B cell (primary cell): ENCODE results near the gene TMEM134. TPM values are rescaled to one million over a fixed set of nuclear protein-coding genes. Genes with fewer than 3 reads are reported as not detected.

ENCODE experiments used
- ATAC-seq: fragments of 200-7000 bp; cut with Tn5 transposase; one replicate; pipeline ENCODE4 v1.10.0; 2021; ENCODE audit warnings: low read depth, mild to moderate bottlenecking, moderate number of reproducible peaks, moderate library complexity
- CTCF ChIA-PET: fragments of 350-600 bp; sonication (Branson Sonifier 250); formaldehyde crosslinking; loops from one replicate; lab custom pipeline; 2021; ENCODE audit warnings: antibody characterized with exemption, inconsistent platforms; lab: Charles Lee
- POLR2A ChIA-PET: fragments of 350-600 bp; sonication (Branson Sonifier 250); formaldehyde crosslinking; loops from one replicate; lab custom pipeline; 2021; ENCODE audit warnings: antibody characterized with exemption; lab: Charles Lee
- DNase-seq: peaks from one replicate; pipeline ENCODE4 v3.0.0; 2013
- H2AFZ ChIP-seq: 2 replicates; pipeline ENCODE4 v1.6.1; 2012; ENCODE audit warnings: mild to moderate bottlenecking, low read depth, low read length; ENCODE audit not compliant: insufficient read depth, poor library complexity, severe bottlenecking
- H3K27ac ChIP-seq, 2 donors: 1 replicate in 1 of 2; 2 replicates in 1 of 2; pipeline ENCODE4 v1.5.1; 2012 to 2013; ENCODE audit warnings: low read length in 2 of 2, mild to moderate bottlenecking in 2 of 2, moderate library complexity in 1 of 2
- H3K27me3 ChIP-seq, 4 experiments: fragments of 200-600 bp in 1 of 4; sonication (generic) in 1 of 4; replicated peaks in 1 of 4; 1 replicate in 2 of 4; 2 replicates in 2 of 4; pipeline versions ENCODE4 v1.6.1 to v1.7.0; 2013 to 2016; ENCODE audit warnings: low read length in 3 of 4, mild to moderate bottlenecking in 2 of 4, mixed read lengths in 1 of 4, moderate library complexity in 1 of 4; ENCODE audit not compliant: insufficient read depth in 4 of 4, control insufficient read depth in 3 of 4; ENCODE audit errors: control extremely low read depth in 1 of 4
- H3K36me3 ChIP-seq, 2 experiments: replicated peaks in 1 of 2; 1 replicate in 1 of 2; 2 replicates in 1 of 2; pipeline versions ENCODE4 v1.6.1 to v1.7.1; 2013; ENCODE audit warnings: low read length in 1 of 2; ENCODE audit not compliant: insufficient read depth in 2 of 2, control insufficient read depth in 1 of 2; ENCODE audit errors: control extremely low read depth in 1 of 2, extremely low read depth in 1 of 2
- H3K4me1 ChIP-seq, 2 donors: fragments of 200-600 bp in 1 of 2; sonication (generic) in 1 of 2; 1 replicate in 1 of 2; 2 replicates in 1 of 2; pipeline versions ENCODE4 v1.5.1 to v1.6.1; 2013 to 2017; ENCODE audit warnings: low read length in 2 of 2; ENCODE audit not compliant: control insufficient read depth in 2 of 2, insufficient read depth in 2 of 2
- H3K4me2 ChIP-seq: replicated peaks from 2 replicates; pipeline ENCODE3; 2012; ENCODE audit warnings: mild to moderate bottlenecking, low read depth, low read length; ENCODE audit not compliant: poor library complexity, severe bottlenecking
- H3K4me3 ChIP-seq, 5 experiments: fragments of 200-600 bp in 1 of 5; sonication (generic) in 1 of 5; 1 replicate in 3 of 5; 2 replicates in 2 of 5; pipeline versions ENCODE4 v1.5.1 to v1.7.0; 2011 to 2016; ENCODE audit warnings: low read length in 4 of 5, mild to moderate bottlenecking in 4 of 5, low read depth in 2 of 5, control low read depth in 1 of 5, moderate library complexity in 1 of 5; ENCODE audit not compliant: insufficient read depth in 1 of 5; ENCODE audit errors: control extremely low read depth in 1 of 5, extremely low read depth in 1 of 5
- H3K79me2 ChIP-seq: fragments of 200-600 bp; sonication (generic); one replicate; pipeline ENCODE4 v1.6.0; 2016; ENCODE audit warnings: low read length; ENCODE audit not compliant: control insufficient read depth, insufficient read depth
- H3K9ac ChIP-seq: fragments of 200-600 bp; sonication (generic); 2 replicates; pipeline ENCODE4 v1.6.1; 2017; ENCODE audit warnings: mild to moderate bottlenecking, low read length, moderate library complexity
- H3K9me3 ChIP-seq, 3 donors: one replicate each; pipeline versions ENCODE4 v1.6.1 to v1.7.1; 2013; ENCODE audit warnings: low read length in 2 of 3; ENCODE audit not compliant: control insufficient read depth in 2 of 3, insufficient read depth in 1 of 3; ENCODE audit errors: control extremely low read depth in 1 of 3
- H4K20me1 ChIP-seq: 2 replicates; pipeline ENCODE4 v1.6.0; 2012; ENCODE audit warnings: mild to moderate bottlenecking, low read length; ENCODE audit not compliant: insufficient read depth, control insufficient read depth, poor library complexity, severe bottlenecking
- H3K27ac Mint-ChIP-seq: one replicate; pipeline ENCODE4 v1.8.0; 2021; ENCODE audit warnings: mixed read lengths
- H3K27me3 Mint-ChIP-seq: one replicate; pipeline ENCODE4 v1.8.0; 2021; ENCODE audit warnings: mixed read lengths
- H3K4me1 Mint-ChIP-seq: one replicate; pipeline ENCODE4 v1.8.0; 2021; ENCODE audit warnings: mixed read lengths
- H3K4me3 Mint-ChIP-seq: one replicate; pipeline ENCODE4 v1.8.0; 2021; ENCODE audit warnings: mixed read lengths
- H3K9me3 Mint-ChIP-seq: one replicate; pipeline ENCODE4 v1.8.0; 2022; ENCODE audit warnings: mixed read lengths; ENCODE audit not compliant: insufficient read depth
- EZH2 ChIP-seq: IDR thresholded peaks from 2 replicates; pipeline ENCODE4 v1.6.1; 2012; ENCODE audit warnings: borderline replicate concordance, low read depth, mild to moderate bottlenecking, moderate library complexity, low read length; ENCODE audit not compliant: insufficient read depth, poor library complexity, severe bottlenecking
- WGBS: methylation state at CpG from one replicate; pipeline ENCODE4 v1.1.5; 2013; ENCODE audit warnings: missing lambda C conversion rate; ENCODE audit not compliant: insufficient coverage; 5-methylcytosine and 5-hydroxymethylcytosine counted together
- intact Hi-C: fragments of 100-400 bp; cut with micrococcal nuclease; formaldehyde crosslinking; loops from one replicate; pipeline ENCODE4 v1.10.0; 2022
- polyA plus RNA-seq: library from polyadenylated mRNA; depleted of rRNA; stranded (reverse); fragments of >200 nt; gene quantifications from 2 replicates; pipeline ENCODE4 v1.2.3, GENCODE V29; 2012
- total RNA-seq, 2 donors: library from RNA; stranded (reverse); fragments of 120-200 nt in 1 of 2; gene quantifications; 1 replicate in 1 of 2; 2 replicates in 1 of 2; pipeline versions ENCODE4 v1.2.3 to v1.2.4, GENCODE V29; 2013 to 2022
- TF ChIP-seq, protein P1 (sequence below): fragments of 200-600 bp; IDR thresholded peaks from one replicate; pipeline ENCODE4 v1.8.0; 2022; ENCODE audit warnings: antibody characterized with exemption, mild to moderate bottlenecking

TMEM134 gene
- total and polyA plus RNA-seq, 2 donors (not counting 1 experiment from before 2014, with no cell fraction given): 167 to 197 TPM

DNA sequence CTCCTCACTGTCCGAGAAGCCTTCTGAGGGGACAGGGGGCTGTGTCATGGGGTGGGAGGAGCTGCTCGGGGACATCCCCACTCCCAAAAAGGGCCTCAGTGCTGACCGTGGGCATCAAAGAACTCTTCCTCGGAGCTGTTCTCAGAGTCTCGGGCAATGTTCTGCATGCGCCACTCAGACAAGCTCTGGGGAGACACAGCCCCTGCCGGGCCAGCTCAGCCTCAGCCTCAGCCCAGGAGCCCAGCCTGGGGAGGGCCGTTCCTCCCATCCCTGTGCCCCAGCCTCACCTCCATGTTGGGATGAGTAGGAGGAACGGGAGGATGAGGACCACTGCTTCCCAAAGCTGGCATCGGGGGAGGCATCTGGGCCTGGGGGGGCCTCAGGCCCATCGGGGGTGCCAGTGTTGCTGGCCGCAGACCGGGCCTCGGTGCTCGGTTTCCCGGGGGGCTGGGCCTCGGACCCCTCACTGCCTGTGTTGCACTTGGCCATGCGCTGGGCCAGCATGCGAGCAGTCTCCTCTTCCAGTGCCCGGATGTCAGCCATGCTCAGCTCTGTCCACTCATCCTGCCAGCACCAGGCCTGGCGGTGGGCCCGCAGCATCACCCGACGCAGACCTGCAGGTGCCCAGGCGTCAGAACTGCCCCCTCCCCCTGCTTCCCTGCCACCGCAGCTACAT is 30.9 kb upstream of the TMEM134 start:
- Histone ChIP-seq H3K79me2 (peaks cover 38% of the 10 kb centered on the region), H3K4me3 (no peak overlapping the region), H4K20me1 (peaks cover 57% of the 10 kb centered on the region), H3K9ac (no peak overlapping the region), H3K27ac (no peak overlapping the region), H3K27me3 (no peaks in the 10 kb centered on the region), H3K36me3 (peaks cover 0 to 77% of the 10 kb centered on the region in 2 experiments), H2AFZ (no peak overlapping the region), H3K4me2 (no peak overlapping the region), H3K9me3 (no peaks in the 10 kb centered on the region), H3K4me1 (peaks cover 11 to 16% of the 10 kb centered on the region in 2 donors)
- no peak overlapping the region for H3K27ac Mint-ChIP-seq
- no peak for ATAC-seq
- H3K27me3 Mint-ChIP-seq: no peaks in the 10 kb centered on the region
- CTCF ChIA-PET: no interaction called here
- POLR2A ChIA-PET: interaction anchor here (0.5 kb wide), 1 partner anchor 79 kb away, joined by 4 read pairs; no protein-coding TSS in a partner anchor
- intact Hi-C loops: no loop called here
- no peak for DNase-seq
- peaks cover 20% of the 10 kb centered on the region for H3K4me1 Mint-ChIP-seq
- 97% methylated on average over 20 of the region's 26 CpGs for WGBS
- H3K9me3 Mint-ChIP-seq: no peaks in the 10 kb centered on the region
- H3K4me3 Mint-ChIP-seq: no peak overlapping the region
- TF ChIP-seq EZH2: no peak
- TF ChIP-seq, protein P1, sequence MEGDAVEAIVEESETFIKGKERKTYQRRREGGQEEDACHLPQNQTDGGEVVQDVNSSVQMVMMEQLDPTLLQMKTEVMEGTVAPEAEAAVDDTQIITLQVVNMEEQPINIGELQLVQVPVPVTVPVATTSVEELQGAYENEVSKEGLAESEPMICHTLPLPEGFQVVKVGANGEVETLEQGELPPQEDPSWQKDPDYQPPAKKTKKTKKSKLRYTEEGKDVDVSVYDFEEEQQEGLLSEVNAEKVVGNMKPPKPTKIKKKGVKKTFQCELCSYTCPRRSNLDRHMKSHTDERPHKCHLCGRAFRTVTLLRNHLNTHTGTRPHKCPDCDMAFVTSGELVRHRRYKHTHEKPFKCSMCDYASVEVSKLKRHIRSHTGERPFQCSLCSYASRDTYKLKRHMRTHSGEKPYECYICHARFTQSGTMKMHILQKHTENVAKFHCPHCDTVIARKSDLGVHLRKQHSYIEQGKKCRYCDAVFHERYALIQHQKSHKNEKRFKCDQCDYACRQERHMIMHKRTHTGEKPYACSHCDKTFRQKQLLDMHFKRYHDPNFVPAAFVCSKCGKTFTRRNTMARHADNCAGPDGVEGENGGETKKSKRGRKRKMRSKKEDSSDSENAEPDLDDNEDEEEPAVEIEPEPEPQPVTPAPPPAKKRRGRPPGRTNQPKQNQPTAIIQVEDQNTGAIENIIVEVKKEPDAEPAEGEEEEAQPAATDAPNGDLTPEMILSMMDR: no peak

DNA sequence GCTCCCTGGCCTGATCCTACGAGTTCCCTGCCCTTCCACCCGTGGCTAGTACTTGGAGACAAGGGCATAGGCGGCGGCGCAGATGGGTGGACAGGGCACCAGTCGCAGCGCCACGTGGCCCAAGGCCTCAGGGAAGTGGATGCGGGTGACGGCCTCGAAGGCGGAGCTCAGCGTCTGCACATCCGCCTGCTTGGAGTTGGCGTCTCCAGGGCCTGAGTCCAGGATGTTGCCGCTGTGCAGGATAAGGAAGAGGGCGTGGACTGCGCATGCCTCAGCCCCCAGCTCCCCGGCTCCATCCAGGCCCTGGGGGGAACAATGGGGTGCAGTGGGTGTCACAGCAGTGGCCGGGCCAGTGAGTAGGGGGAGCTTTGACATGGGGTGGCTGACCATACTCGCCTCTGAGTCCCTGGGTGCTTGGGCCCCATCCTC is 29.5 kb upstream of the TMEM134 start:
- no peak overlapping the region for H3K4me3 Mint-ChIP-seq
- peaks cover 45% of the 10 kb centered on the region for H4K20me1 ChIP-seq
- H3K79me2 ChIP-seq: peaks cover 27% of the 10 kb centered on the region
- H3K36me3 ChIP-seq: peaks cover 0 to 83% of the 10 kb centered on the region in 2 experiments
- ATAC-seq (no peak), DNase-seq (no peak)
- H3K4me3 ChIP-seq: no peak overlapping the region
- 97% methylated on average over 21 of the region's 21 CpGs for WGBS
- H3K4me1 ChIP-seq: peaks cover 6 to 8% of the 10 kb centered on the region in 2 donors
- CTCF ChIA-PET: no interaction called here
- no peak overlapping the region for H3K9ac ChIP-seq
- POLR2A ChIA-PET: no interaction called here
- no peak overlapping the region for H2AFZ ChIP-seq
- H3K27ac ChIP-seq: no peak overlapping the region
- H3K27ac Mint-ChIP-seq: no peak overlapping the region
- TF ChIP-seq, protein P1: no peak
- no peak for TF ChIP-seq EZH2
- intact Hi-C loops: no loop called here
- peaks cover 10% of the 10 kb centered on the region for H3K4me1 Mint-ChIP-seq
- H3K27me3 Mint-ChIP-seq: no peaks in the 10 kb centered on the region
- no peaks in the 10 kb centered on the region for H3K27me3 ChIP-seq
- no peak overlapping the region for H3K4me2 ChIP-seq
- no peaks in the 10 kb centered on the region for H3K9me3 Mint-ChIP-seq
- no peaks in the 10 kb centered on the region for H3K9me3 ChIP-seq
